ENCODE results near the gene ADCY4.

DNA sequence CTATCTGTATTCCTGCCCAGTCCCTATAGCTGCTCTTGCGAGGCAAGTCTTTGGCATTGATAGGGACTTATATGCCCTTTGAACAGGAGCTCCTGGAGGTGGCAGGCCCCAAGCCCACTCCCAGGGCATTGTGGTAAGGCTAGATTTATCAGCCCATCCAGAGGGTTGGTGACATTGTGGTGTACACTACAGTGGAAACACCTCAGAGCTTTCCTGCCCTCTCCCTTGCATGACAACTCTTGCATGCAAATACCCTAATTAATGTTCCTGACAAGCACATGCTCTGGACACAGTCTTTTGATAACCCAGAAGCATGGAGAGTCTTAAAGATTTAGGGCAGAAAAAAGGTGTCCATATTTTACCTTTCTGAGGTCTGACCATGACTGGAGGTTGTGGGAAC is 5.7 kb upstream of the ADCY4 start:
- TF ChIP-seq, protein P1, sequence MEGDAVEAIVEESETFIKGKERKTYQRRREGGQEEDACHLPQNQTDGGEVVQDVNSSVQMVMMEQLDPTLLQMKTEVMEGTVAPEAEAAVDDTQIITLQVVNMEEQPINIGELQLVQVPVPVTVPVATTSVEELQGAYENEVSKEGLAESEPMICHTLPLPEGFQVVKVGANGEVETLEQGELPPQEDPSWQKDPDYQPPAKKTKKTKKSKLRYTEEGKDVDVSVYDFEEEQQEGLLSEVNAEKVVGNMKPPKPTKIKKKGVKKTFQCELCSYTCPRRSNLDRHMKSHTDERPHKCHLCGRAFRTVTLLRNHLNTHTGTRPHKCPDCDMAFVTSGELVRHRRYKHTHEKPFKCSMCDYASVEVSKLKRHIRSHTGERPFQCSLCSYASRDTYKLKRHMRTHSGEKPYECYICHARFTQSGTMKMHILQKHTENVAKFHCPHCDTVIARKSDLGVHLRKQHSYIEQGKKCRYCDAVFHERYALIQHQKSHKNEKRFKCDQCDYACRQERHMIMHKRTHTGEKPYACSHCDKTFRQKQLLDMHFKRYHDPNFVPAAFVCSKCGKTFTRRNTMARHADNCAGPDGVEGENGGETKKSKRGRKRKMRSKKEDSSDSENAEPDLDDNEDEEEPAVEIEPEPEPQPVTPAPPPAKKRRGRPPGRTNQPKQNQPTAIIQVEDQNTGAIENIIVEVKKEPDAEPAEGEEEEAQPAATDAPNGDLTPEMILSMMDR (IDR thresholded peaks at IDR 0.05): no peak
- TF ChIP-seq EZH2 (IDR thresholded peaks at IDR 0.05; ENCODE audit: borderline replicate concordance, insufficient read depth, low read depth, low read length, poor library complexity, severe bottlenecking): no peak

Measured in B cell (primary cell).